PC-9 (cell line): Measurements from ENCODE around the gene N4BP3.

Experiments
- EZH2 ChIP-seq: fragments of 200-600 bp; sonication (generic); IDR thresholded peaks from 2 replicates; pipeline ENCODE4 v1.8.0; 2017; ENCODE audit warnings: antibody characterized with exemption, low read depth
- TF ChIP-seq, protein P1 (sequence below): fragments of 200-600 bp; sonication (generic); conservative IDR thresholded peaks from 2 replicates; pipeline ENCODE4 v1.6.1; 2017; ENCODE audit warnings: mixed run types, antibody characterized with exemption, mild to moderate bottlenecking, moderate library complexity

- TF ChIP-seq, protein P1, sequence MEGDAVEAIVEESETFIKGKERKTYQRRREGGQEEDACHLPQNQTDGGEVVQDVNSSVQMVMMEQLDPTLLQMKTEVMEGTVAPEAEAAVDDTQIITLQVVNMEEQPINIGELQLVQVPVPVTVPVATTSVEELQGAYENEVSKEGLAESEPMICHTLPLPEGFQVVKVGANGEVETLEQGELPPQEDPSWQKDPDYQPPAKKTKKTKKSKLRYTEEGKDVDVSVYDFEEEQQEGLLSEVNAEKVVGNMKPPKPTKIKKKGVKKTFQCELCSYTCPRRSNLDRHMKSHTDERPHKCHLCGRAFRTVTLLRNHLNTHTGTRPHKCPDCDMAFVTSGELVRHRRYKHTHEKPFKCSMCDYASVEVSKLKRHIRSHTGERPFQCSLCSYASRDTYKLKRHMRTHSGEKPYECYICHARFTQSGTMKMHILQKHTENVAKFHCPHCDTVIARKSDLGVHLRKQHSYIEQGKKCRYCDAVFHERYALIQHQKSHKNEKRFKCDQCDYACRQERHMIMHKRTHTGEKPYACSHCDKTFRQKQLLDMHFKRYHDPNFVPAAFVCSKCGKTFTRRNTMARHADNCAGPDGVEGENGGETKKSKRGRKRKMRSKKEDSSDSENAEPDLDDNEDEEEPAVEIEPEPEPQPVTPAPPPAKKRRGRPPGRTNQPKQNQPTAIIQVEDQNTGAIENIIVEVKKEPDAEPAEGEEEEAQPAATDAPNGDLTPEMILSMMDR, result no peak
- no peak for TF ChIP-seq EZH2
Observed at GRCh38 chr5:178098685-178099084, 14.6 kb upstream of the N4BP3 start.
